B cell (primary cell): ENCODE data around the gene PRRG1. TPM values are rescaled to one million over a fixed set of nuclear protein-coding genes. Genes with fewer than 3 reads are reported as not detected.

Experiments
- ATAC-seq: fragments of 200-7000 bp; cut with Tn5 transposase; one replicate; pipeline ENCODE4 v1.10.0; 2021; ENCODE audit warnings: low read depth, mild to moderate bottlenecking, moderate number of reproducible peaks, moderate library complexity
- CTCF ChIA-PET: fragments of 350-600 bp; sonication (Branson Sonifier 250); formaldehyde crosslinking; loops from one replicate; lab custom pipeline; 2021; ENCODE audit warnings: antibody characterized with exemption, inconsistent platforms; lab: Charles Lee
- POLR2A ChIA-PET: fragments of 350-600 bp; sonication (Branson Sonifier 250); formaldehyde crosslinking; loops from one replicate; lab custom pipeline; 2021; ENCODE audit warnings: antibody characterized with exemption; lab: Charles Lee
- DNase-seq: peaks from one replicate; pipeline ENCODE4 v3.0.0; 2013
- H2AFZ ChIP-seq: 2 replicates; pipeline ENCODE4 v1.6.1; 2012; ENCODE audit warnings: mild to moderate bottlenecking, low read depth, low read length; ENCODE audit not compliant: insufficient read depth, poor library complexity, severe bottlenecking
- H3K27ac ChIP-seq, 2 donors: 1 replicate in 1 of 2; 2 replicates in 1 of 2; pipeline ENCODE4 v1.5.1; 2012 to 2013; ENCODE audit warnings: low read length in 2 of 2, mild to moderate bottlenecking in 2 of 2, moderate library complexity in 1 of 2
- H3K27me3 ChIP-seq, 4 experiments: fragments of 200-600 bp in 1 of 4; sonication (generic) in 1 of 4; replicated peaks in 1 of 4; 1 replicate in 2 of 4; 2 replicates in 2 of 4; pipeline versions ENCODE4 v1.6.1 to v1.7.0; 2013 to 2016; ENCODE audit warnings: low read length in 3 of 4, mild to moderate bottlenecking in 2 of 4, mixed read lengths in 1 of 4, moderate library complexity in 1 of 4; ENCODE audit not compliant: insufficient read depth in 4 of 4, control insufficient read depth in 3 of 4; ENCODE audit errors: control extremely low read depth in 1 of 4
- H3K36me3 ChIP-seq, 2 experiments: replicated peaks in 1 of 2; 1 replicate in 1 of 2; 2 replicates in 1 of 2; pipeline versions ENCODE4 v1.6.1 to v1.7.1; 2013; ENCODE audit warnings: low read length in 1 of 2; ENCODE audit not compliant: insufficient read depth in 2 of 2, control insufficient read depth in 1 of 2; ENCODE audit errors: control extremely low read depth in 1 of 2, extremely low read depth in 1 of 2
- H3K4me1 ChIP-seq, 2 donors: fragments of 200-600 bp in 1 of 2; sonication (generic) in 1 of 2; 1 replicate in 1 of 2; 2 replicates in 1 of 2; pipeline versions ENCODE4 v1.5.1 to v1.6.1; 2013 to 2017; ENCODE audit warnings: low read length in 2 of 2; ENCODE audit not compliant: control insufficient read depth in 2 of 2, insufficient read depth in 2 of 2
- H3K4me2 ChIP-seq: replicated peaks from 2 replicates; pipeline ENCODE3; 2012; ENCODE audit warnings: mild to moderate bottlenecking, low read depth, low read length; ENCODE audit not compliant: poor library complexity, severe bottlenecking
- H3K4me3 ChIP-seq, 5 experiments: fragments of 200-600 bp in 1 of 5; sonication (generic) in 1 of 5; 1 replicate in 3 of 5; 2 replicates in 2 of 5; pipeline versions ENCODE4 v1.5.1 to v1.7.0; 2011 to 2016; ENCODE audit warnings: low read length in 4 of 5, mild to moderate bottlenecking in 4 of 5, low read depth in 2 of 5, control low read depth in 1 of 5, moderate library complexity in 1 of 5; ENCODE audit not compliant: insufficient read depth in 1 of 5; ENCODE audit errors: control extremely low read depth in 1 of 5, extremely low read depth in 1 of 5
- H3K79me2 ChIP-seq: fragments of 200-600 bp; sonication (generic); one replicate; pipeline ENCODE4 v1.6.0; 2016; ENCODE audit warnings: low read length; ENCODE audit not compliant: control insufficient read depth, insufficient read depth
- H3K9ac ChIP-seq: fragments of 200-600 bp; sonication (generic); 2 replicates; pipeline ENCODE4 v1.6.1; 2017; ENCODE audit warnings: mild to moderate bottlenecking, low read length, moderate library complexity
- H3K9me3 ChIP-seq, 3 donors: one replicate each; pipeline versions ENCODE4 v1.6.1 to v1.7.1; 2013; ENCODE audit warnings: low read length in 2 of 3; ENCODE audit not compliant: control insufficient read depth in 2 of 3, insufficient read depth in 1 of 3; ENCODE audit errors: control extremely low read depth in 1 of 3
- H4K20me1 ChIP-seq: 2 replicates; pipeline ENCODE4 v1.6.0; 2012; ENCODE audit warnings: mild to moderate bottlenecking, low read length; ENCODE audit not compliant: insufficient read depth, control insufficient read depth, poor library complexity, severe bottlenecking
- H3K27ac Mint-ChIP-seq: one replicate; pipeline ENCODE4 v1.8.0; 2021; ENCODE audit warnings: mixed read lengths
- H3K27me3 Mint-ChIP-seq: one replicate; pipeline ENCODE4 v1.8.0; 2021; ENCODE audit warnings: mixed read lengths
- H3K4me1 Mint-ChIP-seq: one replicate; pipeline ENCODE4 v1.8.0; 2021; ENCODE audit warnings: mixed read lengths
- H3K4me3 Mint-ChIP-seq: one replicate; pipeline ENCODE4 v1.8.0; 2021; ENCODE audit warnings: mixed read lengths
- H3K9me3 Mint-ChIP-seq: one replicate; pipeline ENCODE4 v1.8.0; 2022; ENCODE audit warnings: mixed read lengths; ENCODE audit not compliant: insufficient read depth
- CTCF ChIP-seq: fragments of 200-600 bp; IDR thresholded peaks from one replicate; pipeline ENCODE4 v1.8.0; 2022; ENCODE audit warnings: antibody characterized with exemption, mild to moderate bottlenecking
- EZH2 ChIP-seq: IDR thresholded peaks from 2 replicates; pipeline ENCODE4 v1.6.1; 2012; ENCODE audit warnings: borderline replicate concordance, low read depth, mild to moderate bottlenecking, moderate library complexity, low read length; ENCODE audit not compliant: insufficient read depth, poor library complexity, severe bottlenecking
- WGBS: methylation state at CpG from one replicate; pipeline ENCODE4 v1.1.5; 2013; ENCODE audit warnings: missing lambda C conversion rate; ENCODE audit not compliant: insufficient coverage; 5-methylcytosine and 5-hydroxymethylcytosine counted together
- intact Hi-C: fragments of 100-400 bp; cut with micrococcal nuclease; formaldehyde crosslinking; loops from one replicate; pipeline ENCODE4 v1.10.0; 2022
- polyA plus RNA-seq: library from polyadenylated mRNA; depleted of rRNA; stranded (reverse); fragments of >200 nt; gene quantifications from 2 replicates; pipeline ENCODE4 v1.2.3, GENCODE V29; 2012
- total RNA-seq, 2 donors: library from RNA; stranded (reverse); fragments of 120-200 nt in 1 of 2; gene quantifications; 1 replicate in 1 of 2; 2 replicates in 1 of 2; pipeline versions ENCODE4 v1.2.3 to v1.2.4, GENCODE V29; 2013 to 2022

The PRRG1 gene
- total and polyA plus RNA-seq, 2 donors (not counting 1 experiment from before 2014, with no cell fraction given), result not detected

GRCh38 chrX:37434362-37434761 lies 85.2 kb downstream of the PRRG1 start:
- Histone ChIP-seq H3K79me2 (no peaks in the 10 kb centered on the region), H4K20me1 (no peaks in the 10 kb centered on the region), H3K9me3 (no peaks in the 10 kb centered on the region), H3K27me3 (no peaks in the 10 kb centered on the region), H3K27ac (no peak overlapping the region), H2AFZ (no peak overlapping the region), H3K9ac (no peak overlapping the region), H3K36me3 (no peaks in the 10 kb centered on the region), H3K4me2 (no peak overlapping the region), H3K4me3 (no peak overlapping the region), H3K4me1 (no peaks in the 10 kb centered on the region)
- Mint-ChIP-seq H3K27me3 (no peaks in the 10 kb centered on the region), H3K4me3 (no peak overlapping the region), H3K4me1 (no peaks in the 10 kb centered on the region), H3K9me3 (no peaks in the 10 kb centered on the region), H3K27ac (no peak overlapping the region)
- no peak for TF ChIP-seq EZH2
- no peak for TF ChIP-seq CTCF
- ChIA-PET POLR2A (no interaction called here), CTCF (no interaction called here)
- WGBS, result no CpG with 5 or more reads among the region's 1 CpG
- no peak for ATAC-seq
- intact Hi-C loops, result no loop called here
- DNase-seq, result no peak

- WGBS, result no CpG with 5 or more reads among the region's 1 CpG
Observed at GRCh38 chrX:37437160-37437559, 88.0 kb downstream of the PRRG1 start.

More at GRCh38 chrX:37437160-37437559, 88.0 kb downstream of the PRRG1 start:
- no peaks in the 10 kb centered on the region for H3K4me1 ChIP-seq
- H4K20me1 ChIP-seq, result no peaks in the 10 kb centered on the region
- ATAC-seq, result no peak
- H3K4me1 Mint-ChIP-seq, result no peaks in the 10 kb centered on the region
- no peak overlapping the region for H3K27ac ChIP-seq
- H3K27me3 ChIP-seq, result no peaks in the 10 kb centered on the region
- H3K27me3 Mint-ChIP-seq, result no peaks in the 10 kb centered on the region
- H3K4me3 ChIP-seq, result no peak overlapping the region
- no peaks in the 10 kb centered on the region for H3K9me3 ChIP-seq
- TF ChIP-seq CTCF (no peak), EZH2 (no peak)
- H3K27ac Mint-ChIP-seq, result no peak overlapping the region
- no peak for DNase-seq
- H3K4me3 Mint-ChIP-seq, result no peak overlapping the region
- ChIA-PET CTCF (no interaction called here), POLR2A (no interaction called here)
- no peak overlapping the region for H3K4me2 ChIP-seq
- H3K79me2 ChIP-seq, result no peaks in the 10 kb centered on the region
- no peaks in the 10 kb centered on the region for H3K36me3 ChIP-seq
- H3K9me3 Mint-ChIP-seq, result no peaks in the 10 kb centered on the region
- intact Hi-C loops, result no loop called here
- H2AFZ ChIP-seq, result no peak overlapping the region
- no peak overlapping the region for H3K9ac ChIP-seq
